Breast epithelium (tissue), 4 donors: ENCODE measurements around the gene KIF14. TPM values are rescaled to one million over a fixed set of nuclear protein-coding genes. Genes with fewer than 3 reads are reported as not detected.
"Not testable (repeated sequence)": the region's sequence is repeated elsewhere in the genome, so short reads cannot be mapped to it uniquely, and the experiment has no call there.

Experiments
- DNase-seq, 2 donors: peaks; one replicate each; pipeline ENCODE4 v3.0.0-alpha.2; 2019; ENCODE audit warnings: low spot score in 2 of 2
- H3K27ac ChIP-seq, 2 donors: fragments of 200-600 bp; sonication (generic) in 1 of 2; one replicate each; pipeline ENCODE4 v1.5.1; 2016 to 2019; ENCODE audit warnings: mild to moderate bottlenecking in 1 of 2
- H3K27me3 ChIP-seq, 2 donors: fragments of 200-600 bp; sonication (generic) in 1 of 2; one replicate each; pipeline versions ENCODE4 v1.5.1 to v1.6.0; 2017 to 2019; ENCODE audit warnings: control low read depth in 1 of 2, mild to moderate bottlenecking in 1 of 2
- H3K36me3 ChIP-seq: fragments of 200-600 bp; one replicate; pipeline ENCODE4 v1.5.1; 2019
- H3K4me1 ChIP-seq, 2 donors: fragments of 200-600 bp; sonication (generic); one replicate each; pipeline ENCODE4 v1.5.1; 2016 to 2019; ENCODE audit warnings: control low read depth in 1 of 2
- H3K4me3 ChIP-seq, 3 donors: fragments of 200-600 bp; sonication (generic); 1 replicate in 2 of 3; 2 replicates in 1 of 3; pipeline ENCODE4 v1.5.1; 2016 to 2019; ENCODE audit warnings: mild to moderate bottlenecking in 3 of 3, moderate library complexity in 2 of 3
- H3K9me3 ChIP-seq, 2 donors: fragments of 200-600 bp; sonication (generic) in 1 of 2; one replicate each; pipeline ENCODE4 v1.5.1; 2016 to 2019; ENCODE audit warnings: control low read depth in 1 of 2
- CTCF ChIP-seq, 3 donors: fragments of 450-650 bp; IDR thresholded peaks; one replicate each; pipeline ENCODE4 v1.5.1; 2016 to 2017; ENCODE audit warnings: antibody characterized with exemption in 3 of 3, mild to moderate bottlenecking in 3 of 3, moderate library complexity in 3 of 3
- POLR2A ChIP-seq: fragments of 450-650 bp; IDR thresholded peaks from one replicate; pipeline ENCODE4 v1.6.1; 2016; ENCODE audit warnings: antibody characterized with exemption, mild to moderate bottlenecking, moderate library complexity
- POLR2AphosphoS5 ChIP-seq, 3 donors: sonication (generic); formaldehyde crosslinking; IDR thresholded peaks; one replicate each; pipeline ENCODE4 v1.6.1; 2017; ENCODE audit warnings: antibody characterized with exemption in 3 of 3
- intact Hi-C: fragments of 100-400 bp; cut with DNase I; formaldehyde crosslinking; loops from one replicate; pipeline ENCODE4 v1.15.1; 2023; ENCODE audit warnings: low total_unique reads
- total RNA-seq, 3 donors: library from RNA; depleted of rRNA; stranded (reverse); fragments of >200 nt; gene quantifications; one replicate each; pipeline ENCODE4 v1.1.0, GENCODE V29; 2016

The KIF14 gene
- total RNA-seq, 3 donors from 2014 or later, result under 0.01 to 0.64 (median 0.29) TPM

GRCh38 chr1:200636681-200637080 is 16.1 kb upstream of the KIF14 start:
- Histone ChIP-seq H3K27me3 (no peaks in the 10 kb centered on the region), H3K36me3 (no peaks in the 10 kb centered on the region)

GRCh38 chr1:200634261-200635122 is 13.9 kb upstream of the KIF14 start:
- intact Hi-C loops, result no loop called here
- no peak overlapping the region for H3K4me3 ChIP-seq

More at GRCh38 chr1:200636681-200637080, 16.1 kb upstream of the KIF14 start:
- H3K9me3 ChIP-seq, result no peaks in the 10 kb centered on the region
- no peak overlapping the region for H3K27ac ChIP-seq
- no peak overlapping the region for H3K4me3 ChIP-seq
- DNase-seq, result no peak
- intact Hi-C loops, result loop anchor here (1.0 kb wide), 1 partner anchor 9 kb away; no protein-coding TSS in a partner anchor
- TF ChIP-seq POLR2AphosphoS5 (IDR thresholded peaks at IDR 0.05), result no peak
- no peak for TF ChIP-seq CTCF (IDR thresholded peaks at IDR 0.05)
- no peak for TF ChIP-seq POLR2A
- H3K4me1 ChIP-seq, result no peaks in the 10 kb centered on the region

GRCh38 chr1:200631375-200631774 is 10.8 kb upstream of the KIF14 start:
- no peaks in the 10 kb centered on the region for H3K36me3 ChIP-seq
- DNase-seq, result no peak
- TF ChIP-seq POLR2A (no peak), POLR2AphosphoS5 (IDR thresholded peaks at IDR 0.05) (no peak), CTCF (IDR thresholded peaks at IDR 0.05) (no peak)
- no peaks in the 10 kb centered on the region for H3K4me1 ChIP-seq
- intact Hi-C loops, result no loop called here
- H3K9me3 ChIP-seq, result no peaks in the 10 kb centered on the region
- no peak overlapping the region for H3K4me3 ChIP-seq
- H3K27ac ChIP-seq, result no peak overlapping the region
- no peaks in the 10 kb centered on the region for H3K27me3 ChIP-seq

More at GRCh38 chr1:200634261-200635122, 13.9 kb upstream of the KIF14 start:
- H3K27me3 ChIP-seq, result no peaks in the 10 kb centered on the region
- no peaks in the 10 kb centered on the region for H3K9me3 ChIP-seq
- H3K27ac ChIP-seq, result no peak overlapping the region
- no peaks in the 10 kb centered on the region for H3K36me3 ChIP-seq
- TF ChIP-seq CTCF (IDR thresholded peaks at IDR 0.05), result no peak
- no peak for DNase-seq
- no peaks in the 10 kb centered on the region for H3K4me1 ChIP-seq

GRCh38 chr1:200630515-200630899 is 10.0 kb upstream of the KIF14 start:
- intact Hi-C loops, H3K36me3 ChIP-seq, H3K27ac ChIP-seq, H3K27me3 ChIP-seq, H3K9me3 ChIP-seq, H3K4me3 ChIP-seq, H3K4me1 ChIP-seq, DNase-seq: not testable (repeated sequence)

GRCh38 chr1:200629876-200630514 is 9.4 kb upstream of the KIF14 start:
- Histone ChIP-seq H3K4me1 (no peaks in the 10 kb centered on the region), H3K36me3 (no peaks in the 10 kb centered on the region), H3K27ac (no peak overlapping the region), H3K9me3 (no peaks in the 10 kb centered on the region), H3K27me3 (no peaks in the 10 kb centered on the region), H3K4me3 (no peak overlapping the region)
- TF ChIP-seq POLR2AphosphoS5 (IDR thresholded peaks at IDR 0.05) (no peak), CTCF (IDR thresholded peaks at IDR 0.05) (no peak), POLR2A (no peak)
- DNase-seq, result no peak
- intact Hi-C loops, result no loop called here
